ENCODE data around the gene CAMKK1. TPM values are rescaled to one million over a fixed set of nuclear protein-coding genes. Genes with fewer than 3 reads are reported as not detected.

Gene CAMKK1
- total RNA-seq, 2 donors from 2014 or later: 3.8 to 6.3 TPM

- no peak overlapping the region for H3K27ac Mint-ChIP-seq
- H3K27me3 ChIP-seq (ENCODE audit: control insufficient read depth, insufficient read depth, low read length, poor library complexity, severe bottlenecking): no peaks in the 10 kb centered on the region
- no peak overlapping the region for H3K4me3 ChIP-seq (ENCODE audit: low read length)
- no peaks in the 10 kb centered on the region for H3K9me3 ChIP-seq (ENCODE audit: control insufficient read depth, low read length)
- TF ChIP-seq CTCF (conservative IDR thresholded peaks at IDR 0.05): no peak
- H3K9me3 Mint-ChIP-seq: no peaks in the 10 kb centered on the region
- no peaks in the 10 kb centered on the region for H3K27me3 Mint-ChIP-seq (ENCODE audit: insufficient read depth)
- H3K36me3 ChIP-seq (ENCODE audit: control insufficient read depth, insufficient read depth, low read length): no peaks in the 10 kb centered on the region
- no peak overlapping the region for H3K9ac ChIP-seq (ENCODE audit: extremely low read depth, low read length, poor library complexity, severe bottlenecking)
- H3K4me3 Mint-ChIP-seq: no peak overlapping the region
- 88 to 93% methylated on average over 3 of the region's 4 CpGs for WGBS, 2 experiments (ENCODE audit: insufficient coverage in 1 of 2, insufficient read length in 1 of 2)
- no peak for DNase-seq
- no peaks in the 10 kb centered on the region for H3K36me3 Mint-ChIP-seq (ENCODE audit: low read depth)
- H3K4me1 ChIP-seq (ENCODE audit: control insufficient read depth, insufficient read depth, low read length): no peaks in the 10 kb centered on the region
- H3K27ac ChIP-seq (ENCODE audit: low read depth, low read length): no peak overlapping the region
- peaks cover 4% of the 10 kb centered on the region for H3K4me1 Mint-ChIP-seq
These were observed 14.0 kb upstream of the CAMKK1 start for GRCh38 chr17:3906881-3907280.

GRCh38 chr17:3905017-3905520 lies 12.2 kb upstream of the CAMKK1 start:
- Histone ChIP-seq H3K4me3 (ENCODE audit: low read length) (no peak overlapping the region), H3K4me1 (ENCODE audit: control insufficient read depth, insufficient read depth, low read length) (no peaks in the 10 kb centered on the region), H3K27me3 (ENCODE audit: control insufficient read depth, insufficient read depth, low read length, poor library complexity, severe bottlenecking) (no peaks in the 10 kb centered on the region), H3K36me3 (ENCODE audit: control insufficient read depth, insufficient read depth, low read length) (no peaks in the 10 kb centered on the region), H3K9ac (ENCODE audit: extremely low read depth, low read length, poor library complexity, severe bottlenecking) (no peak overlapping the region), H3K9me3 (ENCODE audit: control insufficient read depth, low read length) (no peaks in the 10 kb centered on the region), H3K27ac (ENCODE audit: low read depth, low read length) (no peak overlapping the region)
- H3K4me3 Mint-ChIP-seq: no peak overlapping the region
- no peaks in the 10 kb centered on the region for H3K27me3 Mint-ChIP-seq (ENCODE audit: insufficient read depth)
- peaks cover 4% of the 10 kb centered on the region for H3K4me1 Mint-ChIP-seq
- H3K36me3 Mint-ChIP-seq (ENCODE audit: low read depth): no peaks in the 10 kb centered on the region
- 85 to 96% methylated on average over 7 to 11 of the region's 11 CpGs for WGBS, 2 experiments (ENCODE audit: insufficient coverage in 1 of 2, insufficient read length in 1 of 2)
- no peaks in the 10 kb centered on the region for H3K9me3 Mint-ChIP-seq
- no peak overlapping the region for H3K27ac Mint-ChIP-seq
- TF ChIP-seq CTCF (conservative IDR thresholded peaks at IDR 0.05): no peak
- peak; percentile 66 for DNase-seq

- no peaks in the 10 kb centered on the region for H3K27me3 ChIP-seq (ENCODE audit: control insufficient read depth, insufficient read depth, low read length, poor library complexity, severe bottlenecking)
- Mint-ChIP-seq H3K36me3 (ENCODE audit: low read depth) (no peaks in the 10 kb centered on the region), H3K4me1 (peaks cover 4% of the 10 kb centered on the region), H3K9me3 (no peaks in the 10 kb centered on the region), H3K27ac (no peak overlapping the region), H3K4me3 (no peak overlapping the region), H3K27me3 (ENCODE audit: insufficient read depth) (no peaks in the 10 kb centered on the region)
- 66 to 71% methylated on average over 8 to 15 of the region's 15 CpGs for WGBS, 2 experiments (ENCODE audit: insufficient coverage in 1 of 2, insufficient read length in 1 of 2)
- no peak overlapping the region for H3K9ac ChIP-seq (ENCODE audit: extremely low read depth, low read length, poor library complexity, severe bottlenecking)
- no peaks in the 10 kb centered on the region for H3K9me3 ChIP-seq (ENCODE audit: control insufficient read depth, low read length)
- no peaks in the 10 kb centered on the region for H3K36me3 ChIP-seq (ENCODE audit: control insufficient read depth, insufficient read depth, low read length)
- H3K4me1 ChIP-seq (ENCODE audit: control insufficient read depth, insufficient read depth, low read length): no peaks in the 10 kb centered on the region
- no peak overlapping the region for H3K4me3 ChIP-seq (ENCODE audit: low read length)
- DNase-seq: peak; percentile 67
- no peak overlapping the region for H3K27ac ChIP-seq (ENCODE audit: low read depth, low read length)
- TF ChIP-seq CTCF (conservative IDR thresholded peaks at IDR 0.05): no peak
These were observed 11.6 kb upstream of the CAMKK1 start for GRCh38 chr17:3904501-3904900.
